MM.1S (cell line): ENCODE data around the gene LRMDA.

Experiments
- DNase-seq: peaks from one replicate; pipeline ENCODE4 v3.0.0-alpha.2; 2015
- H2AFZ ChIP-seq: fragments of 300-600 bp; sonication (generic); 2 replicates; pipeline ENCODE4 v1.6.0; 2016; ENCODE audit warnings: antibody characterized with exemption, low read length
- H3F3A ChIP-seq: fragments of 300-600 bp; sonication (generic); 2 replicates; pipeline ENCODE4 v1.6.1; 2016; ENCODE audit warnings: mild to moderate bottlenecking, antibody characterized with exemption, low read length, moderate library complexity, mixed read lengths; ENCODE audit not compliant: insufficient read depth
- H3K27ac ChIP-seq: fragments of 300-600 bp; sonication (generic); 2 replicates; pipeline ENCODE4 v1.5.1; 2016; ENCODE audit warnings: mild to moderate bottlenecking, low read length
- H3K27me3 ChIP-seq: fragments of 300-600 bp; sonication (generic); replicated peaks from 2 replicates; pipeline ENCODE4 v1.6.0; 2016; ENCODE audit warnings: low read length; ENCODE audit not compliant: insufficient read depth
- H3K36me3 ChIP-seq: fragments of 300-600 bp; sonication (generic); replicated peaks from 2 replicates; pipeline ENCODE4 v1.6.1; 2016; ENCODE audit warnings: mild to moderate bottlenecking, low read length, mixed read lengths; ENCODE audit not compliant: insufficient read depth
- H3K4me1 ChIP-seq: fragments of 300-600 bp; sonication (generic); 2 replicates; pipeline ENCODE4 v1.6.1; 2016; ENCODE audit warnings: low read length, mixed read lengths
- H3K4me2 ChIP-seq: fragments of 300-600 bp; sonication (generic); 2 replicates; pipeline ENCODE4 v1.6.0; 2016; ENCODE audit warnings: low read depth, low read length
- H3K4me3 ChIP-seq: fragments of 300-600 bp; sonication (generic); 2 replicates; pipeline ENCODE4 v1.5.1; 2016; ENCODE audit warnings: low read length, mixed read lengths
- H3K79me2 ChIP-seq: fragments of 300-600 bp; sonication (generic); 2 replicates; pipeline ENCODE4 v1.6.1; 2016; ENCODE audit warnings: mixed run types, low read length, mixed read lengths
- H3K9ac ChIP-seq: fragments of 300-600 bp; sonication (generic); 2 replicates; pipeline ENCODE4 v1.6.1; 2016; ENCODE audit warnings: low read length, mixed read lengths
- H3K9me2 ChIP-seq: fragments of 300-600 bp; sonication (generic); replicated peaks from 2 replicates; pipeline ENCODE4 v1.6.1; 2016; ENCODE audit warnings: mild to moderate bottlenecking, low read length, mixed read lengths; ENCODE audit not compliant: insufficient read depth
- H3K9me3 ChIP-seq: fragments of 300-600 bp; sonication (generic); replicated peaks from 2 replicates; pipeline ENCODE4 v1.6.1; 2016; ENCODE audit warnings: mild to moderate bottlenecking, low read length, mixed read lengths; ENCODE audit not compliant: insufficient read depth
- H4K20me1 ChIP-seq: fragments of 300-600 bp; sonication (generic); 2 replicates; pipeline ENCODE4 v1.6.1; 2016; ENCODE audit warnings: mild to moderate bottlenecking, low read length, moderate library complexity, mixed read lengths; ENCODE audit not compliant: insufficient read depth
- EZH2 ChIP-seq: fragments of 300-600 bp; sonication (generic); optimal IDR thresholded peaks from 2 replicates; pipeline ENCODE3; 2017; ENCODE audit warnings: low read depth, mild to moderate bottlenecking, antibody characterized with exemption, low read length, mixed read lengths
- EZH2phosphoT487 ChIP-seq: fragments of 300-600 bp; sonication (generic); IDR thresholded peaks from 2 replicates; pipeline ENCODE4 v1.6.1; 2018; ENCODE audit warnings: antibody characterized with exemption, low read length
- TF ChIP-seq, protein P1 (sequence below): fragments of 300-600 bp; sonication (generic); IDR thresholded peaks from 2 replicates; pipeline ENCODE4 v1.5.1; 2016; ENCODE audit warnings: antibody characterized with exemption, low read length, mixed read lengths

Gene LRMDA

DNA sequence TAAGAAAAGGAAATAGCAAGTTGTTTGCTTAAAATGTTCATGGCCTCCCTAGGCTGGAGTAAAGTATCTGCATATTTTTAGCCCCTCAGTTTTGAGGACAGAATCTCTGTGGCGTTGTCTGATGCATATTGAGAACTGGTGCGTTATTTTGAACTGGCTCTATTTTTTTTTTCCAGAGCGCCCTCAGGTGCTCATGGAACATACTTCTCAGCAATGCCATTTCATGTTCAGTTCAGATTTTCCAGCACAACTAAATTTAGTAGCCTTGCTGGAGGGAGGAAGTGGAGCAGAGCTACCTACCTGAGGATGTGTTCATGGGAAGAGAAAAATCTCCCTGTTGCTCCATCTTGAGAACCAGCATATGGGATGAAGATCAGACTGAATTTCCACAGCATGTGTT, 870.5 kb downstream of the LRMDA start:
- H3F3A ChIP-seq: no peaks in the 10 kb centered on the region
- no peak overlapping the region for H3K4me3 ChIP-seq
- H3K79me2 ChIP-seq: no peaks in the 10 kb centered on the region
- H3K9me2 ChIP-seq: no peaks in the 10 kb centered on the region
- H4K20me1 ChIP-seq: no peaks in the 10 kb centered on the region
- no peak overlapping the region for H2AFZ ChIP-seq
- no peaks in the 10 kb centered on the region for H3K36me3 ChIP-seq
- H3K9me3 ChIP-seq: no peaks in the 10 kb centered on the region
- no peak overlapping the region for H3K9ac ChIP-seq
- H3K4me2 ChIP-seq: no peak overlapping the region
- TF ChIP-seq EZH2phosphoT487: no peak
- TF ChIP-seq, protein P1, sequence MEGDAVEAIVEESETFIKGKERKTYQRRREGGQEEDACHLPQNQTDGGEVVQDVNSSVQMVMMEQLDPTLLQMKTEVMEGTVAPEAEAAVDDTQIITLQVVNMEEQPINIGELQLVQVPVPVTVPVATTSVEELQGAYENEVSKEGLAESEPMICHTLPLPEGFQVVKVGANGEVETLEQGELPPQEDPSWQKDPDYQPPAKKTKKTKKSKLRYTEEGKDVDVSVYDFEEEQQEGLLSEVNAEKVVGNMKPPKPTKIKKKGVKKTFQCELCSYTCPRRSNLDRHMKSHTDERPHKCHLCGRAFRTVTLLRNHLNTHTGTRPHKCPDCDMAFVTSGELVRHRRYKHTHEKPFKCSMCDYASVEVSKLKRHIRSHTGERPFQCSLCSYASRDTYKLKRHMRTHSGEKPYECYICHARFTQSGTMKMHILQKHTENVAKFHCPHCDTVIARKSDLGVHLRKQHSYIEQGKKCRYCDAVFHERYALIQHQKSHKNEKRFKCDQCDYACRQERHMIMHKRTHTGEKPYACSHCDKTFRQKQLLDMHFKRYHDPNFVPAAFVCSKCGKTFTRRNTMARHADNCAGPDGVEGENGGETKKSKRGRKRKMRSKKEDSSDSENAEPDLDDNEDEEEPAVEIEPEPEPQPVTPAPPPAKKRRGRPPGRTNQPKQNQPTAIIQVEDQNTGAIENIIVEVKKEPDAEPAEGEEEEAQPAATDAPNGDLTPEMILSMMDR: no peak
- no peak for TF ChIP-seq EZH2
- H3K27me3 ChIP-seq: no peaks in the 10 kb centered on the region
- DNase-seq: no peak
- H3K27ac ChIP-seq: no peak overlapping the region
- no peaks in the 10 kb centered on the region for H3K4me1 ChIP-seq

DNA sequence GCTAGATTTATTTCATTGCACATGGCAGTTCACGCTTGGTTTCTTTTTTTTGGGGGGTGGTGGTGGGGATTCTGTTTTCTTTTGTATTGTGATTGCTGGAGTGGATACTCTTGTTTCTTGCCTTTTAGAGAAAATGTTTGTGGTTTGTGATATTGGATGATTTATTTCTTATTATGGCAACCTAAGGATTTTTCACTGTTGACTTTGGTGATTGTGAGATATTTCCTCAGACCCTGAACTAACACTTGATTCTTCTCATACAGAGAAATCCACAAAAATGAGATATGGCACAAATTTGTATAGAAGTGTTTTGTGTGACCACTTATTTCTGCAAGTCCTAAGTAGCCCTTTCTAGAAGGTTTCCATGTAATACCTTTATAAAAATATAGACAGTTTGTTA, 871.1 kb downstream of the LRMDA start:
- Histone ChIP-seq H3K4me2 (no peak overlapping the region), H3K4me1 (no peaks in the 10 kb centered on the region), H3K27me3 (no peaks in the 10 kb centered on the region), H3F3A (no peaks in the 10 kb centered on the region), H3K27ac (no peak overlapping the region), H3K9ac (no peak overlapping the region), H4K20me1 (no peaks in the 10 kb centered on the region), H3K36me3 (no peaks in the 10 kb centered on the region), H3K79me2 (no peaks in the 10 kb centered on the region), H3K9me3 (no peaks in the 10 kb centered on the region), H3K4me3 (no peak overlapping the region), H3K9me2 (no peaks in the 10 kb centered on the region), H2AFZ (no peak overlapping the region)
- TF ChIP-seq EZH2phosphoT487 (no peak), EZH2 (no peak)
- TF ChIP-seq, protein P1: no peak
- no peak for DNase-seq

DNA sequence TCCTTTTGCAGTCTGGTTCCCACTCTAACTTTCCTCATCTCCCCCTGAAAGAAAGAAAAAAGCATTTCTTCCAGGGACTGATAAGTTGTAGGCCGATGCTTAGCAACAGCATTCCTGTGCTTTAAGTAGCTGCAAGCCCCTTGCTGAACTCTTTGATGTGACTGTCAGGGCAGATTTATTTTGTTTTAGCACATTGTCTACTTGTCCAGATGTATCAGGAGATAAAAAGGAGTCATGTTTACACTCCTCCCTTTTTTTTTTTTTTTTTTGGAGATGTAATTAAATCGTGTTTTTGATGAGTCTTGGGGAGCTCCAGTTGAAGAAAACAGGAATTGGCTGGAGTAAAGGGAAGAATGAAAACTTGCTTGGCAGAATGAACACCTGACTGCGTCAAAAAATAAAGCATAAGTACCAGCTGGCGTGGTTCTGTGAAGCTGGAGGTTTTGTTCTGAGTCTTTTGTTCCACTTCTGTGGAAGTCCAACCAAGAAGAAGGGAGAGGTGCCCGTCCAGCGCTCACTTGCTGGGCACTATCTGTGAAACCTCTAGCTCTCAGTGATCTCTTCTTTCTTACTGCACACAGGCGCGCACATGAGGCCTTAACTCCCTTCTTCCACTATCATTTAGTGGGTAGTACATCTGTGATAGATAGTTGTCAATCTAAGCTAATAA, 871.7 kb downstream of the LRMDA start:
- TF ChIP-seq EZH2: no peak
- TF ChIP-seq, protein P1: no peak
- TF ChIP-seq EZH2phosphoT487: no peak
- H3K9me3 ChIP-seq: no peaks in the 10 kb centered on the region
- no peaks in the 10 kb centered on the region for H3K79me2 ChIP-seq
- no peak overlapping the region for H3K9ac ChIP-seq
- no peaks in the 10 kb centered on the region for H4K20me1 ChIP-seq
- no peaks in the 10 kb centered on the region for H3F3A ChIP-seq
- H3K27me3 ChIP-seq: no peaks in the 10 kb centered on the region
- no peak overlapping the region for H3K4me3 ChIP-seq
- H3K4me2 ChIP-seq: no peak overlapping the region
- no peak overlapping the region for H3K27ac ChIP-seq
- no peaks in the 10 kb centered on the region for H3K36me3 ChIP-seq
- no peak for DNase-seq
- no peaks in the 10 kb centered on the region for H3K4me1 ChIP-seq
- no peak overlapping the region for H2AFZ ChIP-seq
- no peaks in the 10 kb centered on the region for H3K9me2 ChIP-seq
